ENCODE data around the gene ADAMTS14. TPM values are rescaled to one million over a fixed set of nuclear protein-coding genes. Genes with fewer than 3 reads are reported as not detected.

Gene ADAMTS14
- total and polyA plus RNA-seq, 12 donors, result under 0.01 to 1.2 (median 0.34) TPM; not detected in 3

DNA sequence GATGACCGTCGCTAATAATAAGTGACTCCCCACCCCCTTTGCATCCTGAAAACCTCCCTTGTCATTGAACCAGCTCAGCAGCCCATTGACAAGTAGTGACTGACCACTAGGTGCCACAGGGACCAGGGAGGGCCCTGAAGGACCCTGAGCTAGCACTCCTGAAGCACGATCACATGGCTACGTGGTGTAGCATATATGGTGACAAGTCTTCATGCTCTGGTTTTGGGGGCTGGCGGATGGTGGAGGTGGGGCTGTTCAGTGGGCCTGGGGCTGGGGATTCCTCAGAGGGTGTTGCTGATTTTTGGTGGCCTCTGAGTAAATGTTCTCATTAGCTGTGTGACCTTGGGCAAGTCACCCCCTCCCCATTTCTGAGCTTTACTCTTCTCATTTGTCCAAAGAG, 4.7 kb downstream of the ADAMTS14 start:
- Histone ChIP-seq H3K4me3 (no peak overlapping the region), H3K27ac (no peak overlapping the region), H3K4me1 (replicated peaks in 1 of 2) (peaks cover 3 to 5% of the 10 kb centered on the region in 2 donors), H3K36me3 (replicated peaks in 1 of 2) (no peaks in the 10 kb centered on the region), H3K9me3 (replicated peaks in 1 of 3) (no peaks in the 10 kb centered on the region), H3K27me3 (no peaks in the 10 kb centered on the region)
- DNase-seq, result no peak
- TF ChIP-seq, protein P1, sequence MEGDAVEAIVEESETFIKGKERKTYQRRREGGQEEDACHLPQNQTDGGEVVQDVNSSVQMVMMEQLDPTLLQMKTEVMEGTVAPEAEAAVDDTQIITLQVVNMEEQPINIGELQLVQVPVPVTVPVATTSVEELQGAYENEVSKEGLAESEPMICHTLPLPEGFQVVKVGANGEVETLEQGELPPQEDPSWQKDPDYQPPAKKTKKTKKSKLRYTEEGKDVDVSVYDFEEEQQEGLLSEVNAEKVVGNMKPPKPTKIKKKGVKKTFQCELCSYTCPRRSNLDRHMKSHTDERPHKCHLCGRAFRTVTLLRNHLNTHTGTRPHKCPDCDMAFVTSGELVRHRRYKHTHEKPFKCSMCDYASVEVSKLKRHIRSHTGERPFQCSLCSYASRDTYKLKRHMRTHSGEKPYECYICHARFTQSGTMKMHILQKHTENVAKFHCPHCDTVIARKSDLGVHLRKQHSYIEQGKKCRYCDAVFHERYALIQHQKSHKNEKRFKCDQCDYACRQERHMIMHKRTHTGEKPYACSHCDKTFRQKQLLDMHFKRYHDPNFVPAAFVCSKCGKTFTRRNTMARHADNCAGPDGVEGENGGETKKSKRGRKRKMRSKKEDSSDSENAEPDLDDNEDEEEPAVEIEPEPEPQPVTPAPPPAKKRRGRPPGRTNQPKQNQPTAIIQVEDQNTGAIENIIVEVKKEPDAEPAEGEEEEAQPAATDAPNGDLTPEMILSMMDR (IDR thresholded peaks at IDR 0.05), result no peak
- TF ChIP-seq POLR2A (IDR thresholded peaks at IDR 0.05), result no peak
- intact Hi-C loops (cut with DNase I), result no loop called here
- WGBS, 4 donors, result 78 to 96% (median 87%) methylated on average over 3 to 5 of the region's 5 CpGs

DNA sequence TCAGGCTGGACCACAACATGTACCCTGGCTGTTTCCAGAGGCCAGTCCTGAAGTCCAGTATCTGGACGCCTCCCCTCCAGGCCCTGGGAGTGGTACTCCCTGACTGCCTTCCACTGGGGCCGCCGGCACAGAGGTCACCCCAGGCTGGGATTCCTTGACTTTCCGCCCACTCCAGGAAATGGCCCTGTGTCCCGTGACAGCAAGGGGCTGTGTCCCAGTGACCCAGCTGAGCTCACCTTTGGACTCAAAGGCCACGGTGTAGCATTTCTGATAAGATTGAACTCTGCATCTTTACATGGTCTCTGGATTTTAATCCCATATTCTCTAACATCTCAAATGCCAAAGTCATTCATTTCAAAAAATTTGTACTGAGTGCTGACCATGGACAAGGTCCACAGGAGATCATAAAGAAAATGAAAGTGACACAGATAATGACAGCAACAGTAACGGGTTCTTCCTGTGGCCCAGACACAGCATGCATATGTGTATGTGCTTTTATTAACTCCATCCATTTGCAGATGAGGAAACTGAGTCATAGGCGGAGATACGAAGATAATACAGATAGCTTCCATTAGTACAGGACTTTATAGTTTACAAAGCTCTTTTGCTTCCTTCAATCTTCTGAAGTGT, 5.4 kb downstream of the ADAMTS14 start:
- no peaks in the 10 kb centered on the region for H3K27me3 ChIP-seq
- no peaks in the 10 kb centered on the region for H3K36me3 ChIP-seq (replicated peaks in 1 of 2)
- no peak for DNase-seq
- WGBS, 4 donors, result 71 to 83% (median 76%) methylated on average over 6 to 9 of the region's 9 CpGs
- no peaks in the 10 kb centered on the region for H3K9me3 ChIP-seq (replicated peaks in 1 of 3)
- no peak overlapping the region for H3K4me3 ChIP-seq
- intact Hi-C loops (cut with DNase I), result no loop called here
- TF ChIP-seq, protein P1 (IDR thresholded peaks at IDR 0.05), result no peak
- no peak for TF ChIP-seq POLR2A (IDR thresholded peaks at IDR 0.05)
- peaks cover 1 to 3% of the 10 kb centered on the region in 2 donors for H3K4me1 ChIP-seq (replicated peaks in 1 of 2)
- H3K27ac ChIP-seq, result no peak overlapping the region

- H3K36me3 ChIP-seq (replicated peaks in 1 of 2), result no peaks in the 10 kb centered on the region
- 83 to 95% (median 88%) methylated on average over 3 of the region's 3 CpGs for WGBS, 4 donors
- TF ChIP-seq POLR2A (IDR thresholded peaks at IDR 0.05), result no peak
- TF ChIP-seq, protein P1 (IDR thresholded peaks at IDR 0.05), result no peak
- no peaks in the 10 kb centered on the region for H3K27me3 ChIP-seq
- peaks cover 0 to 1% of the 10 kb centered on the region in 2 donors for H3K4me1 ChIP-seq (replicated peaks in 1 of 2)
- no peak for DNase-seq
- intact Hi-C loops (cut with DNase I), result no loop called here
- H3K4me3 ChIP-seq, result no peak overlapping the region
- H3K27ac ChIP-seq, result no peak overlapping the region
- H3K9me3 ChIP-seq (replicated peaks in 1 of 3), result no peaks in the 10 kb centered on the region
Observed at GRCh38 chr10:70678250-70678635, 5.9 kb downstream of the ADAMTS14 start.

- no peak for DNase-seq
- Histone ChIP-seq H3K4me3 (no peak overlapping the region), H3K27ac (no peak overlapping the region), H3K9me3 (replicated peaks in 1 of 3) (no peaks in the 10 kb centered on the region), H3K4me1 (replicated peaks in 1 of 2) (no peaks in the 10 kb centered on the region), H3K36me3 (replicated peaks in 1 of 2) (no peaks in the 10 kb centered on the region), H3K27me3 (no peaks in the 10 kb centered on the region)
- intact Hi-C loops (cut with DNase I), result no loop called here
- TF ChIP-seq, protein P1 (IDR thresholded peaks at IDR 0.05), result no peak
- TF ChIP-seq POLR2A (IDR thresholded peaks at IDR 0.05), result no peak
- 87 to 98% (median 96%) methylated on average over 3 of the region's 3 CpGs for WGBS, 4 donors
Observed at GRCh38 chr10:70678757-70679489, 6.6 kb downstream of the ADAMTS14 start.

Data from adrenal gland (tissue), 12 donors.